ENCODE results near the gene TFR2.

TFR2 gene

DNA sequence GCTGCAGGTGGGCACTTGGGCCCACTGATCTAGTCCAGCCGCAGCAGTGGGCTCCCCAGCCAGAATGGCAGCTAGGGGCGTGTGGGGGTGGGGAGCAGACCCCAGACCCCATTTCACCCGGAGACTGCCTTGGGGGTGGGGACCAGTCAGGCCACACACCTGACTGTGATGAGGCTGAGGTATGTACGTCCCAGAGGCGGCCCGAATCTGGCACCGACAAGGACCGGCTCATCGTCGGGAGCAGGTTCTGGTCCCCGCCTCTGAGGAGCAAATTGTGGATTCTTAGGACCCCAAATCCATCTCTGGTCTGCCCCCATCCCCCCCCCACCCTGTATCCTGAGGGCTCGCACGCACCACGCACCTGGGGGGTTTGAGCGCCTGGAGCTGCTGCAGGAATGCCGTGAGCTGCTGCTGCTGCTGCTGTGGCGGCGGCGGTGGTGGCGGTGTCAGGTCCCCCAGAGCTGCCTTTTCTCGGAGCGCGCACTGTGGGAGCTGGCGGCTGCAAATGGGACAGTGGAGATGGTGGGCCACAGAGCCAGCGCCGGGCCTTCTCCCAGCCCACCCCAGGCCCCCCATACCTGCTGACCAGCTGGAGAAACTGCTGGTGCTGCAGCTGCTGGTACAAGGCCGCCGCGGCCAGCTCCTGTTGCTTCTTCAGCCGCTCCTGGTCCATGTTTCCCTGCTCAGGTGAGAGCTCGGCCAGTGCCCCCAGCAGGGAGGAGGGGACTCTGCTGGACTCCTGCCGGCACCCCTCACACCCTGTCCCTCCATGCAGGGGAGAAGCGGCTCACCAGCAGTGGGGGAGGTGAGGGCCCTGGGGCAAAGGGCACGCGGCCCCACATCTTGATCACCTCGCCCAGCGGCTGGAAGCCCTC is 42.5 kb upstream of the TFR2 start:
- no peak overlapping the region for H3K9ac ChIP-seq (ENCODE audit: low read length)
- H3K4me1 ChIP-seq (ENCODE audit: control insufficient read depth, low read depth, low read length) = no peaks in the 10 kb centered on the region
- H3K36me3 ChIP-seq (ENCODE audit: control insufficient read depth, low read depth, low read length) = peaks cover 79% of the 10 kb centered on the region
- H3K27ac ChIP-seq (ENCODE audit: low read length) = no peak overlapping the region
- no peaks in the 10 kb centered on the region for H3K9me3 ChIP-seq (ENCODE audit: control insufficient read depth, low read depth, low read length)
- H3K27me3 ChIP-seq (ENCODE audit: control insufficient read depth, insufficient read depth, low read length) = no peaks in the 10 kb centered on the region
- no peak overlapping the region for H3K4me3 ChIP-seq (ENCODE audit: low read length)

DNA sequence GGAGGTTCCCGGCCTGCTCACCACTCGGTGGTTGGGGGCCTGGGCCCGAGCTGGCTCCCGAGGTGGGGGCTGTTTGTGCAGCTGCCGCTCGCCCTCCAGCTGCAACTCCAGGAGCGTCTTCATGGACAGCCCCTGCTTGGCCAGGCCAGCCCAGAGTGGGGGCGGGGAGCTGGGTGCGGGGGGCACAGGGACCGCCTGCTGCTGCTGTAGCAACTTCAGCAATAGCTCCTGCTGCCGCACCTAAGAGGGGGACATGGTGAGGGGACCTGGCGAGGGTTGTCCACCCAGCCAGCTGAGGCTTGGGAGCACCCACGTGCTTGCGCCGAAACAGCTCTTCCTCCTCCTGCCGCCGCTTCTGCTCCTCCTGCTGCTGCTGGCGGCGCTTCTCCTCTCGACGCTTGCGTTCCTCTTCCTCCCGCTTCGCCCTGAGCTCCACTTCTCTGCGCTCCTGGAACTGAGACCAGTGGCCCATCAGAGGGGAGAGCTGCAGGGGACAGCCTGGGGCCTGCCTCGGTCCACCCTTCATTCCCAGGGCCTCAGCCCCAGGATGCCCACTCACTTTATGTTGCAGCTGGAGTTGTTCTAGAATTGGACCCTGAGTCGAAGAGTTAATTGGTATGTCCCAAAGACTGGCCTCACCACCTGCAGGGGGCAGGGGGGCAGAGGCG is 41.8 kb upstream of the TFR2 start:
- H3K27me3 ChIP-seq (ENCODE audit: control insufficient read depth, insufficient read depth, low read length) = no peaks in the 10 kb centered on the region
- H3K4me1 ChIP-seq (ENCODE audit: control insufficient read depth, low read depth, low read length) = no peaks in the 10 kb centered on the region
- no peak overlapping the region for H3K27ac ChIP-seq (ENCODE audit: low read length)
- peaks cover 72% of the 10 kb centered on the region for H3K36me3 ChIP-seq (ENCODE audit: control insufficient read depth, low read depth, low read length)
- H3K9ac ChIP-seq (ENCODE audit: low read length) = no peak overlapping the region
- no peaks in the 10 kb centered on the region for H3K9me3 ChIP-seq (ENCODE audit: control insufficient read depth, low read depth, low read length)
- no peak overlapping the region for H3K4me3 ChIP-seq (ENCODE audit: low read length)

DNA sequence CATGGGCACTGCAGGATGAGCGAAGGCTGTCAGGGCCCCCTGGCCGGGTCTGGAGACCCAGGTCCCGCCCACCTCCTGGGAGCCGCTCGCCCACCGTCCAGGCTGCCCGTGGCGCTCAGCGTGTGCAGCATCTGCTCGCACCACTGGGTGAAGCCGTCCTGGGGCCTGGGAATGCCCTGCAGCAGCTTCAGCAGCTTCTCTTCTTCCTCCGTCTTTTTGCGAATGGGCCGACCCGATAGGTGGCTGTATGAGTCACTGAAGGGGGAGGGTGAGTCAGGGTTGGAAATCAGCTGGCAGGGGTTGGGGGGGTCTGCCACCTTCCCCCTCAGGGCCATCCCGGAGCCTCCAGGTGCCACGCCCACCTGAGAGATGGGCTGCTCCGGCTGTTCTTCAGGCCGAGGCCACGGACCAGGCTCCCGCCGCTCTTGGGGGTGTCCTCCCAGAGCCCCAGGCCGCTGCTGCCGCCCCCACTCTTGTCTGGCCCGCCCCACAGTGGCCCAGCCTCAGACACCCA is 40.9 kb upstream of the TFR2 start:
- H3K27me3 ChIP-seq (ENCODE audit: control insufficient read depth, insufficient read depth, low read length) = no peaks in the 10 kb centered on the region
- no peaks in the 10 kb centered on the region for H3K4me1 ChIP-seq (ENCODE audit: control insufficient read depth, low read depth, low read length)
- no peaks in the 10 kb centered on the region for H3K9me3 ChIP-seq (ENCODE audit: control insufficient read depth, low read depth, low read length)
- no peak overlapping the region for H3K9ac ChIP-seq (ENCODE audit: low read length)
- no peak overlapping the region for H3K27ac ChIP-seq (ENCODE audit: low read length)
- H3K4me3 ChIP-seq (ENCODE audit: low read length) = no peak overlapping the region
- H3K36me3 ChIP-seq (ENCODE audit: control insufficient read depth, low read depth, low read length) = peaks cover 70% of the 10 kb centered on the region

DNA sequence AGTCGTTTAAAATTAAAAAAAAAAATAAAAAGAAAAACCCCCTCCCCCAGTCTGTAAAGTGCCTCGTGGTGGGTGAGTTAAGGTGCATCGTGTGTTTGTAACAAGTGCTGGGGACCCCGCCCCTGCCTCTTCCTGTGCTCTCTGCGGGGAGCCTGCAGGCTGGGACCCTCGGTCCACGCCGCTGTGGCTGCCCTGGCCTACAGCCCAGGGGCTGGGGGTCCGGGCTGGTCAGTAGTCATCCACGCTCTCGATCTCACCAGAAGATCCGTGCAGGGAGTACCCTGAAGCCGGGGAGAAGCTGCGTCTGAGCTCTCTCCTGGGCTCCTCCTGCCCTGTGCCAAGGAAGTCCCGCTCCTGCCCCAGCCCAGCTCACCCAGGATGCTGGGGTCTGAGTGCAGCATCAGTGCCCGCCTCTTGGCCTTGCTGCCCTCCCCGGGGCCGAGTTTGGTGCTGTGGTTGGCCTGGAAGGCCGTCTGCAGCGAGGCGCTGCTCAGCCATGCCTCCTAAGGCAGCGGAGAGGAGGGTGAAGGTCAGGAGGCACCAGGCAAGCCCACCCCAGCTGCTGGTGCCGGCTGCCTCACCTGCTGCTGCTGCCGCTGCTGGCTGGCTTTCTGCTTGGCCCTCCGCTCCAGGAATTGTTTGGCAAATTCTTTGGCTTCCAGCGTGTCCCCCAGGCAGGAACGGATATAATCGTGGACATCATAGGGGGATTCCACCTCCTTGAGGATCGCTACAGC is 40.3 kb upstream of the TFR2 start:
- no peaks in the 10 kb centered on the region for H3K27me3 ChIP-seq (ENCODE audit: control insufficient read depth, insufficient read depth, low read length)
- H3K4me3 ChIP-seq (ENCODE audit: low read length) = no peak overlapping the region
- H3K27ac ChIP-seq (ENCODE audit: low read length) = no peak overlapping the region
- no peaks in the 10 kb centered on the region for H3K9me3 ChIP-seq (ENCODE audit: control insufficient read depth, low read depth, low read length)
- H3K9ac ChIP-seq (ENCODE audit: low read length) = no peak overlapping the region
- H3K4me1 ChIP-seq (ENCODE audit: control insufficient read depth, low read depth, low read length) = no peaks in the 10 kb centered on the region
- H3K36me3 ChIP-seq (ENCODE audit: control insufficient read depth, low read depth, low read length) = peaks cover 65% of the 10 kb centered on the region

DNA sequence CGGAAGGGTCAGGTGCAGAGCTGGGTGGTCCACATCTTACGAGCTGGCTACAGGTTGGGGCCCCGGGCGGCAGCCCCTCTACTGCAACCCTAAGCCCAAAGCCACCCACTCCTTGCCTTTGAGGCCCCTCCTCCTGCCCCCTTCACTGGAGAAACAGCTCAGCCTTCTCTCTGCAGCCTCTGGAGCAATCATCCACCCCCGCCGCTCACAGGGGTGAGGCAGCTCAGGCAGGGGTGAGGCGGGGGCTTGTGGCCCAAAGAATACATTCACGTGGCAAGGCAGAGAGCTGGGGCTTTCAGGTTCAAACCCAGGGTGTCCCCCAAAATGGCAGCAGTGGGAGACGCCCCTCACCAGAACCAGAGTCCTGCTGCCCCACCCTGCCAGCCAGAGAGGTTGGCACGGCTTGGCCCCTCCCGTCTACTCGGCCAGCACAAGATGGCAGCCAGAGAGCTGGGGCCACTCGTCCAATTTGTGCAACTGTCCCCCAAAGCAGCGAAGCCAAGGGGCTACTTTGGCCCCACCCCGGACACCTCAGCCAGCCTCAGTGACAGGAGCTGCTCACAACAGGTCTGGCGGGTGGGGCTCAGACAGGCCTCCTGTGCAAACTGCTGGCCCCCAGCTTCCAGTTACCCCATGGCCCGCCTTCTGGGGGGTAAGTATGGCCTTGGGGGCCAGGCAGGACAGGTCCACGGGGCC is 39.4 kb upstream of the TFR2 start:
- Histone ChIP-seq H3K4me3 (ENCODE audit: low read length) (no peak overlapping the region), H3K9me3 (ENCODE audit: control insufficient read depth, low read depth, low read length) (no peaks in the 10 kb centered on the region), H3K9ac (ENCODE audit: low read length) (no peak overlapping the region), H3K4me1 (ENCODE audit: control insufficient read depth, low read depth, low read length) (no peaks in the 10 kb centered on the region), H3K27ac (ENCODE audit: low read length) (no peak overlapping the region), H3K36me3 (ENCODE audit: control insufficient read depth, low read depth, low read length) (peaks cover 55% of the 10 kb centered on the region), H3K27me3 (ENCODE audit: control insufficient read depth, insufficient read depth, low read length) (no peaks in the 10 kb centered on the region)

DNA sequence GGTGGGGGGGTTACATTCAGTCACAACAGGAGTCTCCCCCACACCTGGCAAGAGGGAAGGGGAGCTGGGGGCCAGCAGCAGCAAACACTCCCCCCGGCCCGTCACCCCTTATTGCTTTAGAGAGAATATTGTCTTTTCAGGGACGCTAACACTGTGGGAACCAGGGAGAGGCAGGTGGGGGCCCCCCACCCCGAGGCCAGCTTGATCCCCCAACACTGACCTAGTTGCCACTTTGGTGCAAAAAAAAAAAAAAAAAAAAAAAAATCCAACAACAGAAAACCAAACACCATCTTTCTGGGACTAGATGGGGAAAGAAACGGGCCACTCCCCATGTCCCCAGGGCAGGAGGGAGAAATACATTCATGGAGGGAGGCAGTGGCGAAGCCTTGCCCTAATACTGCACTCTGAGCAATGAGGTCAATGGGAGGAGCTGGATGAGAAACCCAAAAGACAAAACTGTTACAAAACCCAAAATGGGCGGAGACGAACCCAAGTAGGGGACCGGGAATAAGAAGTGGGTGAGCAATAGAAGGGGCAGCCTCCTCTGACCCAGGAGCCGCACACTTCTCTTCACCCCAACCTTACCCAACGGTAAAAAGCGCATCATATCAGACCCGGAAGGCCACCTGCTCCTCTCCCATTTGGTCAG is 38.7 kb upstream of the TFR2 start:
- no peak overlapping the region for H3K4me3 ChIP-seq (ENCODE audit: low read length)
- H3K27me3 ChIP-seq (ENCODE audit: control insufficient read depth, insufficient read depth, low read length) = no peaks in the 10 kb centered on the region
- no peaks in the 10 kb centered on the region for H3K9me3 ChIP-seq (ENCODE audit: control insufficient read depth, low read depth, low read length)
- H3K9ac ChIP-seq (ENCODE audit: low read length) = no peak overlapping the region
- peaks cover 49% of the 10 kb centered on the region for H3K36me3 ChIP-seq (ENCODE audit: control insufficient read depth, low read depth, low read length)
- no peak overlapping the region for H3K27ac ChIP-seq (ENCODE audit: low read length)
- H3K4me1 ChIP-seq (ENCODE audit: control insufficient read depth, low read depth, low read length) = no peaks in the 10 kb centered on the region

DNA sequence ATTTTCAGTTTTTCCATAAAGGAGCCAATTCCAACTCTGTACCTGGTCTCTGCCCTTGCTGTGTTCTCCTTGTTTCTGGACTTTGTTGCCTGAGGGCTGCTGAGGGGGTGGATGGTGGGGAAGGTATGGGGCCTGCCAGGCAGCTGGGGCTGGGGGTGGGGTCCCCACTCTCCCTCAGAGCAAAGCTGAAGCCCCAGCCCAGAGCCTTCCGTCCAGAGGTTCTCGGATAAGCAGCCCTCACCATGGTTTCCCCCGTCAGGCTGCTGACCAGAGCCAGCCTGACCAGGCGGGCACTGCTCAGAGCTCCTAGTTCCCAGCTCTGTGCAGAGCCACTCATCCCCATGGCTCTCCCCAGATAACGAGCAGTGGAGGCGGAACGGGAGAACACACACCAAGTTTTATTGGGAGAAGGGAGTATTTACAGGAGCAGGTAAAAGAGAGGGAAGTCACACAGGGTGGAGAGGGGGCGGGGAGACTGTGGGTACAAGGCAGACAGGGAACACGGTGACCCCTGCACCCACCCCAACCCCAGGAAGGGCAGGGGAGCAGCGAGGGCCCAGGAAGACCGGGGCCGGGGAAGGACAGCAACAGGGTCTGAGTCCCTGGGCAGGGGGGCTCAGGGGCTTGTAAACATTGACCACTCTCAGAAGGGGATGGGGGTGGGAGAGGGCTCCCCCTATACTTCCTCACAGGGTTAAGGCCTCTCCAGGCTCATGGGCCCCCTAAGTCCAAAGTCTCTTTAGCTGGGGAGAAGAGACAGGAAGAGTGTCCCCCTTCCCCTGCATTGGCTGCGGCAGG is 38.0 kb upstream of the TFR2 start:
- no peak overlapping the region for H3K4me3 ChIP-seq (ENCODE audit: low read length)
- no peak overlapping the region for H3K27ac ChIP-seq (ENCODE audit: low read length)
- no peaks in the 10 kb centered on the region for H3K27me3 ChIP-seq (ENCODE audit: control insufficient read depth, insufficient read depth, low read length)
- no peaks in the 10 kb centered on the region for H3K4me1 ChIP-seq (ENCODE audit: control insufficient read depth, low read depth, low read length)
- peaks cover 41% of the 10 kb centered on the region for H3K36me3 ChIP-seq (ENCODE audit: control insufficient read depth, low read depth, low read length)
- H3K9ac ChIP-seq (ENCODE audit: low read length) = no peak overlapping the region
- no peaks in the 10 kb centered on the region for H3K9me3 ChIP-seq (ENCODE audit: control insufficient read depth, low read depth, low read length)

DNA sequence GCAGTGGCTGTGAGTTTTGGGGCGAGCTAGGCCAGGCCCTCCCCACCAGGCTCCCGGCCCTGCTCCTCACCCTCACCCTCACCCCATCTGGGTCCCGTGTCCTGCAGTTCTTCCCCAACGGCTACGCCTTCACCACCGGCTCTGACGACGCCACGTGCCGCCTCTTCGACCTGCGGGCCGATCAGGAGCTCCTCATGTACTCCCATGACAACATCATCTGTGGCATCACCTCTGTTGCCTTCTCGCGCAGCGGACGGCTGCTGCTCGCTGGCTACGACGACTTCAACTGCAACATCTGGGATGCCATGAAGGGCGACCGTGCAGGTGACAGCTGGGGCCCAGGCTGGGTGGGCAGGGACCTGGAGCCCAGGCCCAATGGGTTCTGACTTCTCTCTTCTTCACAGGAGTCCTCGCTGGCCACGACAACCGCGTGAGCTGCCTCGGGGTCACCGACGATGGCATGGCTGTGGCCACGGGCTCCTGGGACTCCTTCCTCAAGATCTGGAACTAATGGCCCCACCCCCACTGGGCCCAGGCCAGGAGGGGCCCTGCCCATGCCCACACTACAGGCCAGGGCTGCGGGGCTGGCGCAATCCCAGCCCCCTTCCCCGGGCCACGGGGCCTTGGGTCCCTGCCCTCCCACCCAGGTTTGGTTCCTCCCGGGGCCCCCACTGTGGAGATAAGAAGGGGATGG is 37.1 kb upstream of the TFR2 start:
- Histone ChIP-seq H3K27ac (ENCODE audit: low read length) (no peak overlapping the region), H3K4me1 (ENCODE audit: control insufficient read depth, low read depth, low read length) (no peaks in the 10 kb centered on the region), H3K36me3 (ENCODE audit: control insufficient read depth, low read depth, low read length) (peaks cover 33% of the 10 kb centered on the region)

DNA sequence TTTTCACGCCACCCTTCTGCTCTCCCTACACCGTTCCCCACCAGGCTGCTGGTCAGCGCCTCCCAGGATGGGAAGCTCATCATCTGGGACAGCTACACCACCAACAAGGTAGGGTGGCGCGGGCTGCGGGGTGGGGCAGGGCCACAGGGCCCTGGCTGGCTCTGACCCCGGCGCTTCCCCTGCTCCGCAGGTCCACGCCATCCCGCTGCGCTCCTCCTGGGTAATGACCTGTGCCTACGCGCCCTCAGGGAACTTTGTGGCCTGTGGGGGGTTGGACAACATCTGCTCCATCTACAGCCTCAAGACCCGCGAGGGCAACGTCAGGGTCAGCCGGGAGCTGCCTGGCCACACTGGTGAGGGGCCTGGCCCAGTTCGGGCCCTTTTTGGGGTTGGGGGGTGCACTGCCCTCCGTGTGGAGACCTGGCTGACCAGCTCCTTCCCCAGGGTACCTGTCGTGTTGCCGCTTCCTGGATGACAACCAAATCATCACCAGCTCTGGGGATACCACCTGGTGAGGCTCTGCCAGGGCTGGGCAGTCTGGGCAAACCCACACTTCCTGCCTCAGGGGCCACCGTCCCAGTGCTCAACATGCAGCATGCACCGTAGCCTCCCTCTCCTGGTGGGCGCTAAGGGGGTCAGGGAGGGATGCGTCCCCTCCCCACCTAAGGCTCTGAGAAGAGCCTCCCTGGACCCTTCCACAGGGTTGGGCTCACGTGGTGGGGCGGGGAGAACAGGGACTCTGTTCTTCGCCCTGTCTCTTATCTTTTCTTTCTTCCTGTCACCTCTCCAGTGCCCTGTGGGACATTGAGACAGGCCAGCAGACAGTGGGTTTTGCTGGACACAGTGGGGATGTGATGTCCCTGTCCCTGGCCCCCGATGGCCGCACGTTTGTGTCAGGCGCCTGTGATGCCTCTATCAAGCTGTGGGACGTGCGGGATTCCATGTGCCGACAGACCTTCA is 36.2 kb upstream of the TFR2 start:
- Histone ChIP-seq H3K27ac (ENCODE audit: low read length) (no peak overlapping the region), H3K4me3 (ENCODE audit: low read length) (no peak overlapping the region), H3K27me3 (ENCODE audit: control insufficient read depth, insufficient read depth, low read length) (peaks cover 4% of the 10 kb centered on the region), H3K9ac (ENCODE audit: low read length) (no peak overlapping the region), H3K9me3 (ENCODE audit: control insufficient read depth, low read depth, low read length) (no peaks in the 10 kb centered on the region), H3K4me1 (ENCODE audit: control insufficient read depth, low read depth, low read length) (no peaks in the 10 kb centered on the region), H3K36me3 (ENCODE audit: control insufficient read depth, low read depth, low read length) (peaks cover 25% of the 10 kb centered on the region)

More for the DNA sequence above, 37.1 kb upstream of the TFR2 start:
- Histone ChIP-seq H3K9ac (ENCODE audit: low read length) (no peak overlapping the region), H3K27me3 (ENCODE audit: control insufficient read depth, insufficient read depth, low read length) (no peaks in the 10 kb centered on the region), H3K9me3 (ENCODE audit: control insufficient read depth, low read depth, low read length) (no peaks in the 10 kb centered on the region), H3K4me3 (ENCODE audit: low read length) (no peak overlapping the region)

Data from iPS-18a (cell line).